ENCODE data around the gene MAGED1.

MAGED1 gene

DNA sequence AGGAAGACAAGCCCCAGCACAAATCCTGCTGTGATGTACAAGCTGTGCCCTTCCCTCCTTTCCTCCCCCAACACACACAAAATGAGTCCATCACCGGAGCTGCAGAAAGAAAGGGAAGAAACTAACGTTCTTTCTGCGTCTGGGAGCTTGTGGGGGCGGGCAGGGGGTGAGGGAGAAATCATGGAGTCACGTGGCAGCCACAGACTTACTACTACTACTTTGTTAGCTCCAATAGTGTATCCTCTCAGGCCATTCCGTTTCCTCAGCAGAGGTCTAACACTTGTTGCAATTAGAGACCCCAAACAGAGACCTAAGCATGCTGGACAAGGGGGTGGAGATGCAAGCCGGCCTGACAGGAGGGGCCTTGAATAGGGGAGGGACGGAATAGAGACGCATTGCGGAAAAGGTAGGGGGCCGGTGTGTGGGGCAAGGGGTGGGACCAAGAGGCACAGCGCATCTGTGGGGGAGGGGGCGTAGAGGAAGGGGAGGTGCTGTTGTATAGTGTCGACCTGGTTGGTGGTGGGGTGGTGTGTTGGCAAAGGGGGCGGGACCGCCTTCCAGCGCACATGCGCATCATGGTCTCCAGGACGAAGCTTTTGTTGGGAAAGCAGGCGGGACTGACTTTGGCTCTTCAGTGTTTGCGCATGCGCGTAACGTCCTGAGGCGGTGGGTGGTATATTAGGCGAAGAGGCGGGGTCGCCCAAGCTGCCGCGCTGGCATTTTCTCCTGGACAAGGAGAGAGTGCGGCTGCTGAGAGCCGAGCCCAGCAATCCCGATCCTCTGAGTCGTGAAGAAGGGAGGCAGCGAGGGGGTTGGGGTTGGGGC lies at the start of gene MAGED1:
Gene MAGED1, plus strand, starts transcription at position 703 of the 825 bp plus-strand sequence. CDS start 682 bp downstream, outside the sequence.
- Histone ChIP-seq H3K79me2 (ENCODE audit: insufficient read depth, low read length) (peaks cover 37% of the 10 kb centered on the region), H3K27ac (ENCODE audit: low read length) (peak within 1 kb of the TSS; percentile 96), H2AFZ (ENCODE audit: low read depth, low read length) (peak within 1 kb of the TSS; percentile 84), H3K9ac (ENCODE audit: low read depth, low read length) (peak within 1 kb of the TSS; percentile 82), H4K20me1 (ENCODE audit: insufficient read depth, low read length) (no peaks in the 10 kb centered on the region), H3K36me3 (ENCODE audit: insufficient read depth, low read length) (peaks cover 29% of the 10 kb centered on the region), H3K27me3 (ENCODE audit: insufficient read depth, low read length, poor library complexity) (no peaks in the 10 kb centered on the region), H3K4me1 (ENCODE audit: insufficient read depth, low read length) (peaks cover 33% of the 10 kb centered on the region), H3K4me3 (ENCODE audit: low read depth in 1 of 2, low read length in 2 of 2) (peak within 1 kb of the TSS; percentile 62 to 85), H3K4me2 (ENCODE audit: insufficient read depth, low read length) (peak within 1 kb of the TSS; percentile 72), H3K9me3 (ENCODE audit: insufficient read depth, low read length, severe bottlenecking) (no peaks in the 10 kb centered on the region)
- ATAC-seq (ENCODE audit: insufficient read depth, low read depth) (peak; percentile 85), DNase-seq (peak; percentile 96)
- TF ChIP-seq EZH2 (IDR thresholded peaks at IDR 0.05; ENCODE audit: borderline replicate concordance, low read depth, low read length, severe bottlenecking) = no peak
- TF ChIP-seq, protein P1, sequence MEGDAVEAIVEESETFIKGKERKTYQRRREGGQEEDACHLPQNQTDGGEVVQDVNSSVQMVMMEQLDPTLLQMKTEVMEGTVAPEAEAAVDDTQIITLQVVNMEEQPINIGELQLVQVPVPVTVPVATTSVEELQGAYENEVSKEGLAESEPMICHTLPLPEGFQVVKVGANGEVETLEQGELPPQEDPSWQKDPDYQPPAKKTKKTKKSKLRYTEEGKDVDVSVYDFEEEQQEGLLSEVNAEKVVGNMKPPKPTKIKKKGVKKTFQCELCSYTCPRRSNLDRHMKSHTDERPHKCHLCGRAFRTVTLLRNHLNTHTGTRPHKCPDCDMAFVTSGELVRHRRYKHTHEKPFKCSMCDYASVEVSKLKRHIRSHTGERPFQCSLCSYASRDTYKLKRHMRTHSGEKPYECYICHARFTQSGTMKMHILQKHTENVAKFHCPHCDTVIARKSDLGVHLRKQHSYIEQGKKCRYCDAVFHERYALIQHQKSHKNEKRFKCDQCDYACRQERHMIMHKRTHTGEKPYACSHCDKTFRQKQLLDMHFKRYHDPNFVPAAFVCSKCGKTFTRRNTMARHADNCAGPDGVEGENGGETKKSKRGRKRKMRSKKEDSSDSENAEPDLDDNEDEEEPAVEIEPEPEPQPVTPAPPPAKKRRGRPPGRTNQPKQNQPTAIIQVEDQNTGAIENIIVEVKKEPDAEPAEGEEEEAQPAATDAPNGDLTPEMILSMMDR (IDR thresholded peaks at IDR 0.05; ENCODE audit: borderline replicate concordance, extremely low read depth, low read length, poor library complexity, severe bottlenecking) = no peak

DNA sequence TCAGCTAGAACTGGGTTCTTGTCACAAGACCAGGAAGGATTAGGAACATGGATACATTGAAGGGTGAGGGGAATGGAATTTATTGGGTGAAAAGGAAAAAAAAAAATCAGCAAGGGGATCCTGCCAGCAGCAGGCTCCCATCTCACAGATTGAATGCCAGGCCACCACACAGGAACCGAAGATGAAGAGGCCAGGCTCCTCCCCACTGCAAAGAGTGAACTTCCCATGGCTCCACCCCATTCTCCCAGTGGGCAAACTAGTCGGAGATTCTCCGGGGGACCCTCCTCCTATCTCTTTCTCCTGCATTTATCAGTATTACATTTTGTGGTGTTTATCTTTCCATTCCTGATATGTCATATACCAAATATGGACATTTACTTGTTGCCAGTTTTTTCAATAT lies 46.0 kb upstream of the MAGED1 start:
- H3K4me3 ChIP-seq (ENCODE audit: low read depth in 1 of 2, low read length in 2 of 2) = no peak overlapping the region
- TF ChIP-seq EZH2 (IDR thresholded peaks at IDR 0.05; ENCODE audit: borderline replicate concordance, low read depth, low read length, severe bottlenecking) = no peak
- TF ChIP-seq, protein P1 (IDR thresholded peaks at IDR 0.05; ENCODE audit: borderline replicate concordance, extremely low read depth, low read length, poor library complexity, severe bottlenecking) = no peak
- H3K4me1 ChIP-seq (ENCODE audit: insufficient read depth, low read length) = no peaks in the 10 kb centered on the region
- no peak for DNase-seq
- H3K27me3 ChIP-seq (ENCODE audit: insufficient read depth, low read length, poor library complexity) = no peaks in the 10 kb centered on the region
- H2AFZ ChIP-seq (ENCODE audit: low read depth, low read length) = no peak overlapping the region
- H3K79me2 ChIP-seq (ENCODE audit: insufficient read depth, low read length) = no peaks in the 10 kb centered on the region
- ATAC-seq (ENCODE audit: insufficient read depth, low read depth) = no peak
- H3K4me2 ChIP-seq (ENCODE audit: insufficient read depth, low read length) = no peak overlapping the region
- no peaks in the 10 kb centered on the region for H4K20me1 ChIP-seq (ENCODE audit: insufficient read depth, low read length)
- no peak overlapping the region for H3K9ac ChIP-seq (ENCODE audit: low read depth, low read length)
- no peak overlapping the region for H3K27ac ChIP-seq (ENCODE audit: low read length)
- no peaks in the 10 kb centered on the region for H3K36me3 ChIP-seq (ENCODE audit: insufficient read depth, low read length)
- H3K9me3 ChIP-seq (ENCODE audit: insufficient read depth, low read length, severe bottlenecking) = no peaks in the 10 kb centered on the region

- Histone ChIP-seq H3K4me3 (ENCODE audit: low read depth in 1 of 2, low read length in 2 of 2) (no peak overlapping the region), H3K27ac (ENCODE audit: low read length) (no peak overlapping the region), H3K4me2 (ENCODE audit: insufficient read depth, low read length) (no peak overlapping the region), H3K36me3 (ENCODE audit: insufficient read depth, low read length) (no peaks in the 10 kb centered on the region), H4K20me1 (ENCODE audit: insufficient read depth, low read length) (no peaks in the 10 kb centered on the region), H2AFZ (ENCODE audit: low read depth, low read length) (no peak overlapping the region), H3K9ac (ENCODE audit: low read depth, low read length) (no peak overlapping the region), H3K27me3 (ENCODE audit: insufficient read depth, low read length, poor library complexity) (no peaks in the 10 kb centered on the region), H3K9me3 (ENCODE audit: insufficient read depth, low read length, severe bottlenecking) (no peaks in the 10 kb centered on the region), H3K79me2 (ENCODE audit: insufficient read depth, low read length) (no peaks in the 10 kb centered on the region), H3K4me1 (ENCODE audit: insufficient read depth, low read length) (no peaks in the 10 kb centered on the region)
- DNase-seq (no peak), ATAC-seq (ENCODE audit: insufficient read depth, low read depth) (no peak)
- no peak for TF ChIP-seq EZH2 (IDR thresholded peaks at IDR 0.05; ENCODE audit: borderline replicate concordance, low read depth, low read length, severe bottlenecking)
- TF ChIP-seq, protein P1 (IDR thresholded peaks at IDR 0.05; ENCODE audit: borderline replicate concordance, extremely low read depth, low read length, poor library complexity, severe bottlenecking) = no peak
Observed at GRCh38 chrX:51851507-51852085, 41.8 kb upstream of the MAGED1 start.

Measured in DND-41 (cell line).